Caco-2 (cell line): Measurements from ENCODE around the gene ANP32E. TPM values are rescaled to one million over a fixed set of nuclear protein-coding genes. Genes with fewer than 3 reads are reported as not detected.

ENCODE experiments used
- BruUV-seq: library from RNA; stranded (reverse); fragments of 400-500 nt; replicated peaks from 2 replicates; lab custom pipeline; 2021; lab: Mats Ljungman, UMichigan
- CTCF ChIA-PET: fragments of 300-600 bp; sonication (Branson Sonifier 250); formaldehyde crosslinking; loops from one replicate; lab custom pipeline; 2022; ENCODE audit warnings: antibody characterized with exemption; lab: Charles Lee
- POLR2A ChIA-PET: fragments of 300-600 bp; sonication (Branson Sonifier 250); formaldehyde crosslinking; loops from one replicate; lab custom pipeline; 2022; ENCODE audit warnings: antibody characterized with exemption; lab: Charles Lee
- DNase-seq, 2 experiments: peaks; one replicate each; pipeline versions ENCODE4 v3.0.0 to v3.0.0-alpha.2; 2020 to 2022
- H3K27me3 ChIP-seq: replicated peaks from 2 replicates; pipeline ENCODE4 v1.6.0; 2011; ENCODE audit warnings: low read length; ENCODE audit not compliant: control insufficient read depth, insufficient read depth
- H3K36me3 ChIP-seq: 2 replicates; pipeline ENCODE4 v1.5.1; 2011; ENCODE audit warnings: low read length; ENCODE audit not compliant: control insufficient read depth, insufficient read depth
- H3K4me1 ChIP-seq: fragments of 250-450 bp; sonication (Bioruptor Pico); 2 replicates; pipeline ENCODE4 v1.5.1; 2020; ENCODE audit warnings: mild to moderate bottlenecking
- H3K4me3 ChIP-seq: 2 replicates; pipeline ENCODE4 v1.5.1; 2011; ENCODE audit warnings: low read depth, mild to moderate bottlenecking, control low read depth, low read length
- H3K9me3 ChIP-seq: fragments of 250-450 bp; sonication (Bioruptor Pico); 2 replicates; pipeline ENCODE4 v1.5.1; 2020; ENCODE audit warnings: mild to moderate bottlenecking, moderate library complexity
- H3K27ac Mint-ChIP-seq: one replicate; pipeline ENCODE4 v1.8.0; 2022; ENCODE audit warnings: mixed read lengths; ENCODE audit not compliant: unreplicated experiment
- H3K27me3 Mint-ChIP-seq: one replicate; pipeline ENCODE4 v1.8.0; 2022; ENCODE audit warnings: mixed read lengths; ENCODE audit not compliant: insufficient read depth, unreplicated experiment
- H3K36me3 Mint-ChIP-seq: one replicate; pipeline ENCODE4 v1.8.0; 2022; ENCODE audit warnings: mild to moderate bottlenecking, mixed read lengths; ENCODE audit not compliant: insufficient read depth, unreplicated experiment
- H3K4me1 Mint-ChIP-seq: one replicate; pipeline ENCODE4 v1.8.0; 2022; ENCODE audit warnings: low read depth, mixed read lengths; ENCODE audit not compliant: unreplicated experiment
- H3K4me3 Mint-ChIP-seq: one replicate; pipeline ENCODE4 v1.8.0; 2022; ENCODE audit warnings: mild to moderate bottlenecking, moderate library complexity, mixed read lengths; ENCODE audit not compliant: unreplicated experiment
- H3K9me3 Mint-ChIP-seq: one replicate; pipeline ENCODE4 v1.8.0; 2022; ENCODE audit warnings: mixed read lengths; ENCODE audit not compliant: unreplicated experiment
- intact Hi-C: fragments of 100-400 bp; cut with micrococcal nuclease; formaldehyde crosslinking; loops from one replicate; pipeline ENCODE4 v1.10.0; 2022; ENCODE audit not compliant: unreplicated experiment
- total RNA-seq: library from RNA; stranded (reverse); gene quantifications from 2 replicates; pipeline ENCODE4 v1.2.3, GENCODE V29; 2022
- TF ChIP-seq, protein P1 (sequence below), 2 experiments: fragments of 200-600 bp in 1 of 2; IDR thresholded peaks; 1 replicate in 1 of 2; 2 replicates in 1 of 2; pipeline versions ENCODE4 v1.5.1 to v1.8.0; 2011 to 2022; ENCODE audit warnings: antibody characterized with exemption in 1 of 2, control low read depth in 1 of 2, inconsistent platforms in 1 of 2, low read depth in 1 of 2, low read length in 1 of 2, mild to moderate bottlenecking in 1 of 2, moderate library complexity in 1 of 2; ENCODE audit not compliant: insufficient read depth in 1 of 2, severe bottlenecking in 1 of 2, unreplicated experiment in 1 of 2

The ANP32E gene
- total RNA-seq, 1 experiment from 2014 or later: 26.8 TPM

DNA sequence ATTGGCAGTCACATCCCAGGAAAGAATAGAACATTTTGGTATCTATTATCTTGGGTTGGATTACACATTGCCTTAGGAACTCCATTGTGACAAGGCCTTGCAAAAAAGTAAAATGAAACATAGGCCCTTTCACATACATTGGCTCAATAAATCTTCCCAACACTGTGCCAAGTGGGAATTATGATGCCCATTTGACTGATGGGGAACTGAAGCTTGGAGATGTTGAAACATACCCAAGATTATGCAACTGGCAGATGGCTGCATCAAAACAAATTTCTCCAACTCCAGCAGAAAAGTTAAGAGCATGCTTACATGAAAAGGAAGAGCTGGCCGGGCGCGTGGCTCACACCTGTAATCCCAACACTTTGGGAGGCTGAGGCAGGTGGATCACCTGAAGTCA, 59.3 kb downstream of the ANP32E start:
- H3K9me3 Mint-ChIP-seq: no peaks in the 10 kb centered on the region
- intact Hi-C loops: no loop called here
- DNase-seq: no peak
- no peak overlapping the region for H3K4me3 ChIP-seq
- peaks cover 17% of the 10 kb centered on the region for H3K4me1 ChIP-seq
- no peak overlapping the region for H3K4me3 Mint-ChIP-seq
- TF ChIP-seq, protein P1, sequence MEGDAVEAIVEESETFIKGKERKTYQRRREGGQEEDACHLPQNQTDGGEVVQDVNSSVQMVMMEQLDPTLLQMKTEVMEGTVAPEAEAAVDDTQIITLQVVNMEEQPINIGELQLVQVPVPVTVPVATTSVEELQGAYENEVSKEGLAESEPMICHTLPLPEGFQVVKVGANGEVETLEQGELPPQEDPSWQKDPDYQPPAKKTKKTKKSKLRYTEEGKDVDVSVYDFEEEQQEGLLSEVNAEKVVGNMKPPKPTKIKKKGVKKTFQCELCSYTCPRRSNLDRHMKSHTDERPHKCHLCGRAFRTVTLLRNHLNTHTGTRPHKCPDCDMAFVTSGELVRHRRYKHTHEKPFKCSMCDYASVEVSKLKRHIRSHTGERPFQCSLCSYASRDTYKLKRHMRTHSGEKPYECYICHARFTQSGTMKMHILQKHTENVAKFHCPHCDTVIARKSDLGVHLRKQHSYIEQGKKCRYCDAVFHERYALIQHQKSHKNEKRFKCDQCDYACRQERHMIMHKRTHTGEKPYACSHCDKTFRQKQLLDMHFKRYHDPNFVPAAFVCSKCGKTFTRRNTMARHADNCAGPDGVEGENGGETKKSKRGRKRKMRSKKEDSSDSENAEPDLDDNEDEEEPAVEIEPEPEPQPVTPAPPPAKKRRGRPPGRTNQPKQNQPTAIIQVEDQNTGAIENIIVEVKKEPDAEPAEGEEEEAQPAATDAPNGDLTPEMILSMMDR (IDR thresholded peaks at IDR 0.05; ENCODE audit: insufficient read depth in 1 of 2, low read depth in 1 of 2, low read length in 1 of 2, severe bottlenecking in 1 of 2, unreplicated experiment in 1 of 2): no peak
- H3K27me3 ChIP-seq: no peaks in the 10 kb centered on the region
- no TSS peak for BruUV-seq
- H3K36me3 ChIP-seq: no peaks in the 10 kb centered on the region
- no peaks in the 10 kb centered on the region for H3K9me3 ChIP-seq
- H3K27me3 Mint-ChIP-seq: no peaks in the 10 kb centered on the region
- H3K36me3 Mint-ChIP-seq: no peaks in the 10 kb centered on the region
- ChIA-PET POLR2A (no interaction called here), CTCF (no interaction called here)
- no peak overlapping the region for H3K27ac Mint-ChIP-seq
- H3K4me1 Mint-ChIP-seq: peaks cover 22% of the 10 kb centered on the region

DNA sequence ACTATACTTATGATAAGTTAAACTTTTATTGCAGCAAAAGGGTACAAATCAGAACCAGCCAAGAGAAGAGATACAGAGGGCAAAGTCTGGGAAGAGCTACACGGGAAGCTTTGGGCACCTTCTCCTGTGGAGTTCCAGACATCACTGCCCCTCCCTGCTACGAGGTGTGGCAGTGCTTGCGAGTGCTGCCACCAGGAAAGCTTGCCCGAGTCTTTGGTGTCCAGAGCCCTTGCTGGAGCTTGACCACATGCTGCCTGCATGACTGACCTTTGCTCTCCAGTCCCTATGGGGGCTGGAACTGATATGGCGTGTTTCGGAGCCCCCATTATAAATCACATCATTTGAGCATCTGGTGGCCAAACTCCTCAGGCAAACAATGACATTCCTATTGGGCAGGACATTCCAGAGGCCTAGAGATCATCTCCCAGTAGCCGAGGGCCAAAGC, 62.7 kb downstream of the ANP32E start:
- peaks cover 22% of the 10 kb centered on the region for H3K4me1 Mint-ChIP-seq
- intact Hi-C loops: no loop called here
- no peak overlapping the region for H3K4me3 ChIP-seq
- CTCF ChIA-PET: interaction anchor here (1.4 kb wide), 1 partner anchor 14 kb away, joined by 7 read pairs; no protein-coding TSS in a partner anchor
- no peaks in the 10 kb centered on the region for H3K27me3 Mint-ChIP-seq
- no peak for DNase-seq
- H3K27me3 ChIP-seq: no peaks in the 10 kb centered on the region
- no peaks in the 10 kb centered on the region for H3K9me3 ChIP-seq
- TF ChIP-seq, protein P1 (IDR thresholded peaks at IDR 0.05; ENCODE audit: insufficient read depth in 1 of 2, low read depth in 1 of 2, low read length in 1 of 2, severe bottlenecking in 1 of 2, unreplicated experiment in 1 of 2): no peak
- no peaks in the 10 kb centered on the region for H3K36me3 ChIP-seq
- H3K4me1 ChIP-seq: peaks cover 17% of the 10 kb centered on the region
- POLR2A ChIA-PET: no interaction called here
- H3K9me3 Mint-ChIP-seq: no peaks in the 10 kb centered on the region
- no TSS peak for BruUV-seq
- H3K4me3 Mint-ChIP-seq: no peak overlapping the region
- peak overlapping the region; percentile 31 for H3K27ac Mint-ChIP-seq
- H3K36me3 Mint-ChIP-seq: no peaks in the 10 kb centered on the region

DNA sequence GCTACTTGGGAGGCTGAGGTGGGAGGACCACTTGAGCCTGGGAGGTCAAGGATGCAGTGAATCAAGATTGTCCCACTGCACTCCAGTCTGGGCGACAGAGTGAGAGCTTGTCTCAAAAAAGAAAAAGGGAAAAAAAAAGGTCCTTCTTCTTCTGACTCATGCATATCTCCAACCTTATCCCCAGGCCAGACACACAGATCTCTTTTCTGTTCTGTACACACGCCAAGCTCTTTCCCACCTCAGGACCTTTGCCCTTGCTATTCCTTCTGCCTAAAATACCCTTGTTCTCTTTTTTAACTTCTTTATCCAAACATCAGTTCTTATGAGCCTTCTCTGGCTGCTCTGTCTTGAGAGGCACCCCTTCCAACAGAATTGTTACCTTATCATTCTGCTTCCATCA, 64.1 kb downstream of the ANP32E start:
- Histone ChIP-seq H3K36me3 (no peaks in the 10 kb centered on the region), H3K4me3 (no peak overlapping the region), H3K4me1 (peaks cover 17% of the 10 kb centered on the region), H3K27me3 (no peaks in the 10 kb centered on the region), H3K9me3 (no peaks in the 10 kb centered on the region)
- no peak for DNase-seq
- Mint-ChIP-seq H3K27ac (no peak overlapping the region), H3K4me1 (peaks cover 22% of the 10 kb centered on the region), H3K36me3 (no peaks in the 10 kb centered on the region), H3K9me3 (no peaks in the 10 kb centered on the region), H3K27me3 (no peaks in the 10 kb centered on the region), H3K4me3 (no peak overlapping the region)
- CTCF ChIA-PET: interaction anchor here (4.0 kb wide), 1 partner anchor 16 kb away, joined by 22 read pairs; no protein-coding TSS in a partner anchor
- POLR2A ChIA-PET: no interaction called here
- TF ChIP-seq, protein P1 (IDR thresholded peaks at IDR 0.05; ENCODE audit: insufficient read depth in 1 of 2, low read depth in 1 of 2, low read length in 1 of 2, severe bottlenecking in 1 of 2, unreplicated experiment in 1 of 2): no peak
- intact Hi-C loops: no loop called here
- no TSS peak for BruUV-seq
